NK-92 (cell line): ENCODE measurements around the gene PI4K2A.
"Not testable (repeated sequence)": the region's sequence is repeated elsewhere in the genome, so short reads cannot be mapped to it uniquely, and the experiment has no call there.

Experiments used
- DNase-seq: peaks from one replicate; lab custom pipeline; 2025; ENCODE audit not compliant: unreplicated experiment; lab: John Stamatoyannopoulos, UW

The PI4K2A gene

GRCh38 chr10:97669571-97669970 lies 29.1 kb downstream of the PI4K2A start:
- DNase-seq: no peak

- no peak for DNase-seq
Observed at GRCh38 chr10:97673736-97674525, 33.5 kb downstream of the PI4K2A start.

- DNase-seq: no peak
Observed at GRCh38 chr10:97675222-97675621, 34.8 kb downstream of the PI4K2A start.

GRCh38 chr10:97676770-97677581 lies 36.5 kb downstream of the PI4K2A start:
- DNase-seq: no peak

GRCh38 chr10:97679594-97679993 lies 39.1 kb downstream of the PI4K2A start:
- no peak for DNase-seq

- DNase-seq: no peak
Observed at GRCh38 chr10:97682042-97682441, 41.6 kb downstream of the PI4K2A start.

DNA sequence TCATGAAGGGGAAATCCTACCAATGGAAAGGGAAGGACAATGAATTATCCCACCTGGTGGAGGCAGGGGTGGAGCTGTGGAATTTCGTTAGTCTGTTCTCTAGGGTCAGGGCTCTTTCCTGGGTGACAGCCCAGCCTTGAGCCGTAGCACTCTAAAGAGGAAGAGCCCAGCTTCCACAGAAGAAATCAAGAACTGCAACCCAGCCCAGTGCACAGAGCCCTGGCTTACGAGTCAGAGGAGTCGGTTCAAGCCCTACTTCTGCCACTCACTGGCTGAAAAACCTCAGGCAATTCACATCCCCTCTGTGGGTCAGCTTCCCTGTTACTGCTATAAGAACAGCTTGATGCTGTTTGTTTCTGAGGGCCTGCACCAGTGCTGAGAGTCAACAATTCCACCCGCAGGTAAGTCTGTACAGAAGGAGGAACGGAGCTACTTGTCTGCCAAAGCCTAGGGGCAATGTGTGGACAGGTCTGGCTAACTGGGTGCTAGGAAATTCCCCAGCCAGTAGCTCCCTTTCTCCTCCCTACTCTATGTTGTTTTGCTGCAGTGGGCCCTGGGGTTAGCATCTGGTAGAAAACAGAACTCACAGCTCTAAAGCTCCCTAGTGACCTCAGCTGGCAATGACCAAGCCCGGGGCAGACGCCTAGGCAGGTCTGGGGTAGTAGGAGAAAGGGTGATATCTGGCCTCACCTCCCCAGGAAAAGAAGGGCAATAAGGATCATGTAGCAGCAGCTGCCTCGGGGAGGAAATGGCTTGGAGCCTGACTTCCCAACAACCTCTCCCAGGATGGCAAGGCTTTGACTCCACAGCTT lies 43.3 kb downstream of the PI4K2A start:
- DNase-seq: no peak

DNA sequence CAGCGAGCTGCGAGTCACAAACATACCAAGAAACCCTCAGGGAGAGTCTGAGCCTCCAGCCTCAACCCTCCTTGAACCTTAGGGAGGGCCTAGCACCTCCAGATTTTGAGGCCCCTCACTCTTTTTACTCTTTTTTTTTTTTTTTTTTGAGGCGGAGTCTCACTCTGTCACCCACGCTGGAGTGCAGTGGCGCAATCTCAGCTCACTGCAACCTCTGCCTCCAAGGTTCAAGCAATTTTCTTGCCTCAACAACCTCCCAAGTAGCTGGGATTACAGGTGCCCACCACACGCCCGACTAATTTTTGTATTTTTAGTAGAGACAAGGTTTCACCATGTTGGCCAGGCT lies 43.9 kb downstream of the PI4K2A start:
- DNase-seq: not testable (repeated sequence)

DNA sequence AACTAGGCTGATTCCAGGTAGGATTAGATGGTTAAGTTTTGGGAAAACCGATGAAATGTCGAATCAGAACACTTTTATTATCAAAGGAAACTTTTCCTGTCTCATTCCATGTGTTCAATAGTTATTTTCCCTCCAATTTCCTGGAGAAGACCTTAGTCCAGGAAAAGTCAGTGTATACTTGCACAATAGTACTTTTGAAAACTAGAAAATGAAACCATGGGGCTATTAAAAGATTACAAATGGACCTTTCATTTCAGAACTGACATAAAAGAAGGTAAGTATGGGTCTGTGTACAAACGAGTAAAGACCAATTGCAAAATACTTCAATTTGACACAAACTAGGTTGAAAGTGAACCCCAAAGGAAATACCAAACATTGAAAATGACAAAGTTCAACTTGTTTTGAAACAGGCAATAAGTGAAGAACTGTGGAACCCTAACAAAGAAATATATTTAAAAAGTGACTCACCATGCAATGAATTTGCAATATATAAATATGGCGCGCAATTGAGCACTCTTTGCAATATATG lies 44.5 kb downstream of the PI4K2A start:
- no peak for DNase-seq

DNA sequence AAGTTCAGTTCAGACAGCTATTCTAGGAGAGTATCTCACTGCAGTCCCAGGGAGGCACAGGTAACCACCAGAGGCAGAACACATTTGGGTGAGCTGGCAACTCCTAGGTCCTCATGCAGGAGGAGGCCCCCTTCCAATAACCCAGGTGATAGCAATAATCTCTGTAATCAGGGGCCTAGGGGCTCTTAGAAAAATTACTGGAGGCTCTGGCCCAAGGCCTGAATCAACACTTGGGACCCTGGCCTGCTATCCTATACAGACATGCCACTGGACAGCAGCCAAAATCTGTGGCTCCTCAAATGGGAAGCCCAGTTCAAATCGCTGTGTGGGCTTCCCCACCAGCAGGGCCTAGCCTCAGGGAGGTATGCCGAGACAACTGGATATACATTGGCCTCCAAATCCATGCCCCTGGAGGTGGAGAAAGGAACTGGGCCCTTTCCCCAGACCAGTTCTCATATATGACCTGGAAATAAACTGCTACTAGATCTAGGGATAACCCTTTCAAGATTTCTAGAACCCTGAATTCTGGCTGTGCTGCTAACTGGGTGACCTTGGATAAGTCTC lies 45.0 kb downstream of the PI4K2A start:
- no peak for DNase-seq

GRCh38 chr10:97686301-97686961 lies 46.0 kb downstream of the PI4K2A start:
- no peak for DNase-seq

DNA sequence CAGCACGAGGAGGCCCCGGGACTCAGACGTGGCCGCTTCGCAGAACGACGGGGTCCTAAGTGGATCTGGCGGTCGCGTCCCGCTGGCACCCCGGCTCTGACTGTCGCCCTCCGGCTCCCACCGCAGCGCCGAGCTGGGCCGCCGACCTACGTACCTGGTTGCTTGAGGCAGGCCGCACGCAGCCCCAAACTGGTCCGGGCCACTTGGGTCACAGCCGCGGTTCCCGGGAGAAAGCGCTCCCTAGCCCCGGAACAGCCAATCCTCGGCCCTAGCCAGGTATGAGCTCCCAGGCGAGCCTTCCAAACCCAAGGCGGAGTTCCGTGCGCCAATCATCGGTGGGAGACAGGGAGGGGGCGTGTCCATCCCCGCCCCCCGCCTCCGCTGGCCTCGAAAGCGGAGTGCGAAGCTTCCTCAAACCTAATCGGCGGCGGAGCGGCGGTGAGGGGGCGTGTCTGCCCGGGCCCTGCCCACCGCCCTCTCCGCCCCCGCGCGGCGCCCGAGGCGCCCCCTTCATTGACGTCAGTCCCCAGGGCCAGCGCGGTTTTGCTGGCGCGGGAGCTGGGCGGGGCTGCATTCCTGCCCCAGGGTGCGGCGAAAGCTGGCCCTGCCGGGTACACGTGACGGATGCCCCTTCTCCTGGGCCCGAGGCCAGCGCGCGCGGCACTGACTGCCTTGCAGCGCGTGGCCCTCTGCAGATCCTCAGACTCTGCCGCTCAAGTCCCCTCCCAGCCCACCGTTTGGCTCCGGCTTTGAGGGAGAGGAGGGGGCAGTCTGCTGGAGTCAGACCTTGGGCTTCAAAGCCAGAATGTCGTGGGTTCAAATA lies 46.7 kb downstream of the PI4K2A start, which contains the start of gene AVPI1:
AVPI1 (minus strand) TSS at position 280 of the 823 bp plus-strand sequence. CDS start 7,336 bp downstream, outside the sequence.
- peak; percentile 53 for DNase-seq

- no peak for DNase-seq
Observed at GRCh38 chr10:97687785-97688781, 47.6 kb downstream of the PI4K2A start.

DNA sequence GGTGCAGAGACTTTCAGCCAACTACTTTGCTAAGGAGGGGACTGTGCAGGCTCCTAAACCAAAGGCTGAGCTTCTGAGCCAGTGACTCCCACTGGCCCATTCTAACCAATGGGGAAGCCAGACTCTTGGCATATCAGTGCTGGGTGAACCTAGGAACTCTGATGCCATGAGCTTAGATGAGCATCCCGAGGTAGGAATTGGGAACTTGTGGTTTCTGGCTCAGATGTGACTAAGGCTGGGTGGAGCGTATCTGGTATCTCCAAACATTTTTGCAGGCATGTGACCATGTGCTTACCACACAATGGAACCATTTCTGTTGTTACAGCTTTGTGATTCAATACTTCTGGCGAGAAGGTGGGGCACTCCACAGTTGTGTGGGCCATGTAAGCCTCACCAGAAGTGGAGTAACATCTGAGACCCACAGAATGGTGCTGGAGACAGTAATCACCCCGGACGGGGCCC lies 49.1 kb downstream of the PI4K2A start:
- DNase-seq: no peak

- no peak for DNase-seq
Observed at GRCh38 chr10:97690133-97690532, 49.7 kb downstream of the PI4K2A start.

DNA sequence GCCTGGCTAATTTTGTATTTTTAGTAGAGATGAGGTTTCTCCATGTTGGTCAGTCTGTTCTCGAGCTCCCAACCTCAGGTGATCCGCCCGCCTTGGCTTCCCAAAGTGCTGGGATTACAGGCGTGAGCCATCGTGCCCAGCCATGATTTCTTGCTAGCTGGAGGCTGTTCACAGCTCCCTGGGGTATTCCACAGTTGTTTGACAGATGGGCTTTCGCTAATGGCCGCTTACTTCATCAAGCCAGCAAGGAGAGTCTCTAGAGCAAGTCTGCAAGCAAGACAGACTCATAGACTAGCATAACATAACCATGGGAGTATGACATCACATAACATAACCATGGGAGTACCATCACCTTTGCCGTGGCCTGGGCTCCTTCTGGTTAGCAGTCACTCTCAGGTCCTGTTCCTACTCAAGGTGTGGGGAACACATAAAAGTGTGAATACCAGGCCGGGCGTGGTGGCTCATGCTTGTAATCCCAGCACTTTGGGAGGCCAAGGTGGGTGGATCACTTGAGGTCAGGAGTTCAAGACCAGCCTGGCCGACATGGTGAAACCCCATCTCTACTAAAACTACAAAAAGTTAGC lies 57.7 kb downstream of the PI4K2A start:
- DNase-seq: not testable (repeated sequence)

DNA sequence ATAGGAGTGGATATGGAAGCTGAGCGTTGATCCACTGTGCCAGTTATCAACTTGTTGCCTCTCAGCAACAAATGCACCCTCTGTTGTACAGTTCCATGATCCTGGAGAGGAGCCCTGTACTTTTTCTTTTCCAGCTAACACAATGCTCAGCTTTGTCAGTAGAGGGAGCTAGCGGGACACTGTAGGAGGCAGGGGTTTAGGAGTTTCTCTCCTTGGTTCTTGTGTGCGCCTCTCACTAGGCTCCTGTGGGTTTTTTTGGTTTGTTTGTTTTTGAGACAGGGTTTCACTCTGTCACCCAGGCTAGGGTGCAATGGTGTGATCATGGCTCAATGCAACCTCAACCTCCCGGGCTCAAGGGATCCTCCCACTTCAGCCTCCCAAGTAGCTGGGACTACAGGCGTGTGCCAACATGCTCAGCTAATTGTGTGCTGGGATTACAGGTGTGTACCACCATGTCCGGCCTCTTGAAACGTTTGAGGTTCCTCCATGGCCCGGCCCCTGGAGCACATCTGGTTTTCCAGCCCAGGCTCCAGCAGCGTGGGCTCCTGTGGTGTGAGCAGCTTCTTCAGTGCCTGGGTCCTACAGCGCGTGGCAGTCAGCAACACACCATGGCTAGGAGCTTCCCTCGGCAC lies 61.1 kb downstream of the PI4K2A start:
- DNase-seq: no peak
